Right forelimb (tissue), 1 donor: ENCODE measurements around the gene TBC1D2B.

Source experiments
- DNase-seq: peaks from one replicate; pipeline ENCODE4 v3.0.0-alpha.2; 2018

The TBC1D2B gene

DNA sequence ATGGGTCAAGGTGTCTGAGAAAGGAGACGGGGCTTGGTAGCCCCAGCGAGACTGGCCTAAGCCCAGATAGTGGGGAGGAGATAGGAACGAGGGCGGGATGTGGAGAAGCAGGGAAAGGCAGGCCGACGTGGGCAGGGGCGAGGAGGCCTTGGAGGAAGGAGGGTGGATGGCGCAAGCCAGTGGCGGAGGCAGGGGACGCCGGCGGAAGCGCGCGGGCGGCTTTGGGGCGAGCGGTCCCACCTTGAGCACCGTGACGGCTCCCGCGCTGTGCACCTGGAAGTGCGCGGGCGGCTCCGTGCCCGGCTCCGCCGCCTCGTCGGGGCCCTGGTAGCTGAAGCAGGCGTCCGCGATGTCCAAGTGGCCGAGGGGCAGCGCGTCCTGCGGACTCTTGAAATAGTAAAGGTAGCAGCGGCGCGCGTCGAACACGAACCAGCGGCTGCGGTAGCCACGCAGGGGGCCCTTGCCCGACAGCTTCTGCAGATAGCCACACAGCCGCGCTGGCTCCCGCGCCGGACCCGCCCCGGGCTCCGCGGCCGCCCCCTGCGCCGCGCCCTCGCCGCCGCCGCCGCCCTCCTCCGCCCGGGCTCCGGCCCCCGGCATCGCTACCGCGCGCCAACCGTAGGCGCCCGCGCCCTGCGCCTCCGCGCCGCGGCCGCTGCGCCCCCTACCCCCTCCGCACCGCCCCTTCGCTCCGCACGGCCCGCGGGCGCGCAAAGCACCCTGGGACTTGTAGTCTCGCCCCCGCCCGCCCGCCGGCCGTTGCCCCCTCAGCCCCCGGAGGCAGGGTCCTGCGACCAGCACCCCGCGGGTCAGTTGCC lies at the start of gene TBC1D2B:
Gene TBC1D2B (minus strand): TSS at position 659 of the 818 bp plus-strand sequence. CDS start 59 bp downstream, at position 600.
- DNase-seq: peak; percentile 83

DNA sequence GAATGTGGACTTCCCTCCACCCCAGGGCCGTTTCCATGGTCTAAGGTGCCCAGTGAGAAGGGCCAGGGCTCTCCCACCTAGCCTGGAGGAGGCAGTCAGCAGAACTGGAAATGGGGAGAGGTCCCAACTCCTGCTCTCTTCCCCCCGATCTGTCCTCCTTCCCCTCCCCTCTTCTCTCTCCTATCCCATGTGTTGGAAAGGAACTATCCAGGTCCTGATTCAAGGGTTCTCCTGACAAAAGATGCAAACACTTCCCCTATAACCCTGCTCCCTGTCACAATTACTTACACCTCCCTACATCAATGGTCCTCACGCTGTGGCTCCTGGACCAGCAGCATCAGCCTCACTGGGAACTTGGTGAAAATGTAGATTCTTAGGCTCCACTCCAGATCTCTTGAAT lies 47.8 kb upstream of the TBC1D2B start:
- DNase-seq: no peak

DNA sequence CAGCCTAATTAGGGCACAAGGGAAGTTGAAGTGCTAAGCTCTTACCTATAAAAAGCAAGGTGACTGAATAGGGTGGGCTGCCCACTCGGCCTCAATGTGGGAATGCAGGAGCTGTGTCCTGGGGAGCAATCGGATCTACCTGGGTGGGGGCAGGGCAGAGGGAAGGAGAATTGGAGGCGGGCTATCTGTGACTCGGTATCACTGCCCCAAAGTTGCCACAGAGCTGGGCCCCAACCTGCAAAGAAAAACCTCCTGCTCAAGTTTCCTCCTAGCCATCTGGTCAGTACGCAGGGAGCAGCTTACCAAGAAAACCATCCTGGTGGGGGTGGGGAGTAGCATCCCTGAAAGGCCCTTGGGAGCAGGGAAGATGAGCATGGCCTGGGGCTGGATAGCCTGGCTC lies 43.0 kb upstream of the TBC1D2B start:
- DNase-seq: no peak

DNA sequence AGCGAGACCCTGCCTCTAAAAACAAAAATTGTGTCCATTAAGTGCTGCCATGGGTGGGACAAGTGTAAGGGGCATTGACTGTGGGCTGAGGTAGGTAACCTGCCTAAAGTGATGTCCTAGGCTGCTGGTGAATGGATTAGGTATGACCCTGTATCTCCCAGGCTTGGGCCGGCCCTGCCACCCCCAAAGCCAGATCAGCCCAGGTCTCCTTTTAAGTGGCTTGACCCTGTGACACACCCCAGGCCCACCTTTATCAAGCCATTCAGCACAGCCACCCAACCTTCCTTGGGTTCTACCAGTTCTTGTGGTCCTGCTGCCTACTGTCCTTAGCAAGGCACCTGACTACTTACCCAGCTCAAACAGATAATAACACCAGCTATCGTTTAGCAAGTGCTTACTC lies 35.0 kb upstream of the TBC1D2B start:
- DNase-seq: no peak

DNA sequence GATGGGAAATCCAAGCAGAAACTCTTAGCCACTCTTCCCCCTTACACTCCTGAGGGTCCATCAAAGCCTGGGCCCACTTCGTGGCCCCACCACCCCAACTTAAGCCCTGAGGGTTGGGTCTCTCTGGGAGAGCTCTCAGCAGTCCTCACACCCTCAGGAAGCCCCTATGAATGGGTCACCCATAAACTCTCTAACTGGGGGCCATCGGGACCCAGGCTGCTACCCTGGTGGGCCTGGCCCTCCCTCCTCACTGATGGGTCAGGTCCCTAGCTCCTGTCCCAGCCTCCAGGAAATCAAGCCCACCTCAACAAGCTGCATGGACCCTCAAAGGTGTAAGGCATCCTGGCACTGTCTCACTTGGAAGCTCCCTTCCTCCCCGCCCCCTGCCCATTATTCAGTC lies 34.3 kb upstream of the TBC1D2B start:
- DNase-seq: no peak

DNA sequence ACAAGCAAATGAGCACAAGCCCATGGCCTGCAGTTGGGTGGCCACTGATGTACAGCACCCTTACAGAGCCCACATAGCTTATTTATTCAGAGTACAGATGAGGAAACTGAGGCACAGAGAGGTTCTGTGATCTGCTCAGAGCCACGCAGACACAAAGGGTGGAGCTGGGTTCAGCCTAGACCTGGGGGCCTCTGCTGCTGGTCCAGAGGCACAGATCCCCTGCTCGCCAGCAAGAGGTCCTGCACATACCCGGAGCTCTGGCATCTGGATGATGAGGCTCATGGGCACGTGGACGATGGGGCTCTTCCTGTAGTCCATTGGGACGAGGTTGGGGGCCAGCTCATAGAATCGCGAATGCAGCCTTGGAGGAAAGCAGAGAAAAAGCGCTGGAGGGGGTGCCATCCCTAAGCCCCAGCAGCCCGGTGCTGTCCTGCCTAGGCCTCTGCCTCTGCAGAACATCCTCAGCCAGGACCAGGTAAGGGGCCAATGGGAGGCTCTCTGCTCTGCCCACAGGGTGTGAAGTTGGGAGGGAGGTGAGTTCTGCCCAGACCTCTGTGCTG lies 33.5 kb upstream of the TBC1D2B start:
- no peak for DNase-seq

DNA sequence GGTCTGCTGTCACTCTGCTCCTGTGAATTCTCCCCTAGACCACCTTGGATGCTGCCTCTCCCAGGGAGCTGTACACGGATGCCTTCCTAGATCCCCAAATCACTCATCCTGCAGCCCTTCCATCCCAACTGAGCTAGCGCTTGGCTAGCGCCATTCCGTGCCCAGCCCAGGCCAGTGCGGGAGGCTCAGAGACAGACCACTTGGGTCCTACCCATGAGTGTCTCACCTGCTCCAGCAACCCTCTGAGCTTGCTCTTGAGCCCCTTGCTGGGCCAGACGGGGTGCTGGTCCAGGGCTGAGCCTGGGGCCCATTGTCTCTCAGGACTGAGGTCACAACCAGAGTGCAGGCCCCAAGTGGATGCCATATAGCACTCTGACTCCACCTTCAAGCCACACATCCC lies 32.6 kb upstream of the TBC1D2B start:
- no peak for DNase-seq

DNA sequence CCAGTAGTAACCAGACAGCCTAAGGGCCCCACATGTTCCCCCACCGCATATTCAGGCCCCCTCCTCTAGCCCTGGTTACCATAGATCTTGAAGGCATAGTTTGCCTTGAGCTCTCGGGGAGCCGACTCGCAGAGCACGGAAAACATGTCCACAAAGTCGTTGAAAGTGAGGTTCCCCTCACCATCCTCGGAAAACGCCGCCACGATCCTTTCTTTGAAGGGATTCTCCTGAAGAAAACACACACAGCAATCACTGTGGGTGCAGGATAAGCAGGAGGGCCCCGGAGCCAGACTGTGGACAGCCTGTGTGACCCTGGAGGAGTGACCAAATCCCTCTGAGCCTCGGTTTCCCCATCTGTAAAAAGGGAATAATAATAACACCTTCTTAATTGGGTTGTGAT lies 31.6 kb upstream of the TBC1D2B start:
- no peak for DNase-seq

DNA sequence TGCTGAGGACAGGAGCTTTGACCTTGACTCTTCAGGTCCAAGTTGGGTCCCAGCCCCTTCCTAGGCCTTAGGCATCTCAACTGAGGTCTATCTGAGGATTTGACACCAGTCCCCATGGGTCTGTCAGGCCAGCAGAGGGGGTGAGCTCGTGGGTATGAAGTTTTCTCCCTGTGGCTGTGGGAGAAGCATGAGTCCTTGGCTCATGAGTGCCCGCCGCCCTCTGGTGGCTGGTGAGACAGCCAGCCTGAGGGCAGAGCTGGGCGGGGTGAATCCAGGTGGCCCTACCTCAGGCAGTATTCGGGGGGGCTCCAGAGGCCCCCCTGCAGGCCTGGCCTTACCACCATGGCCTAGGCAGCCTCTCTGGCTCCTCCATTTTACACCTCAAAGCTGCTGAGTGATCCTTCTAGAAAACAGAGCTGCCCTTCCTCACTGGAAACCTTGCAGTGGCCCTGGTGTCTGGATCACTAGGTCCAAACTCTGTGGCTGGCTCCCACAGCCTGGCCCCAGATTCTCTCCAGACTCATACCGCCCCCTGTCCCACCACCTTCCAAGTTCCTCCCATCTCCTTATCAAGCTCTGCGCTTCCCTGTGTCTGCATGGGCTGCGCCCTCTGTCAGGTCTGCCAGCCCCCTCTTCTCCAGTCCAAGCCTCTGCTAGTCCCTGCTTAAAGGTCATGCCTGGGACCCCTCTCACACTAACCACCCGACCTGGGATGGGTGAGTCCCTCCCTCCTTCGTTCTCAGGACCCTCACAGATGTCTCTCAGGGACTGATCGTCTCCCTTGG lies 31.0 kb upstream of the TBC1D2B start:
- peak; percentile 88 for DNase-seq

DNA sequence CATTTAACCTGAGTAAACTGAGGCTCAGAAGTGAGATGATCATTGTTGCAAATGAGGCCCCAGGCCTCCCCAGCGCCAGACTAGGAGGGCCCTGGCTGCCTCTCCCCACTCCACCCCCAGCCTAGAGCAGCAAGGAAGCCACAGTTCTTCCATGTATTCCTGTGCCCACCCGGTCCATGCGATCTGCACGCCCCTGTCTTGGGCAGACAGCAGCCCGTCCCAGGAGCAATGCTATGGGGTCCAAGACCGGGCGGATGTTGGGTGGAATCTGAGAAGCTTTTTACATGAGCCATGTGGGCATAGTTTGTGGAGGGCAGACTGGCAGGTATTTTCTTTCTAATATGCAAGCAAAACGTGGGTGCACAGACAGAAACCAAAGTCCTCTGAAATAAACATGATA lies 30.0 kb upstream of the TBC1D2B start:
- no peak for DNase-seq

DNA sequence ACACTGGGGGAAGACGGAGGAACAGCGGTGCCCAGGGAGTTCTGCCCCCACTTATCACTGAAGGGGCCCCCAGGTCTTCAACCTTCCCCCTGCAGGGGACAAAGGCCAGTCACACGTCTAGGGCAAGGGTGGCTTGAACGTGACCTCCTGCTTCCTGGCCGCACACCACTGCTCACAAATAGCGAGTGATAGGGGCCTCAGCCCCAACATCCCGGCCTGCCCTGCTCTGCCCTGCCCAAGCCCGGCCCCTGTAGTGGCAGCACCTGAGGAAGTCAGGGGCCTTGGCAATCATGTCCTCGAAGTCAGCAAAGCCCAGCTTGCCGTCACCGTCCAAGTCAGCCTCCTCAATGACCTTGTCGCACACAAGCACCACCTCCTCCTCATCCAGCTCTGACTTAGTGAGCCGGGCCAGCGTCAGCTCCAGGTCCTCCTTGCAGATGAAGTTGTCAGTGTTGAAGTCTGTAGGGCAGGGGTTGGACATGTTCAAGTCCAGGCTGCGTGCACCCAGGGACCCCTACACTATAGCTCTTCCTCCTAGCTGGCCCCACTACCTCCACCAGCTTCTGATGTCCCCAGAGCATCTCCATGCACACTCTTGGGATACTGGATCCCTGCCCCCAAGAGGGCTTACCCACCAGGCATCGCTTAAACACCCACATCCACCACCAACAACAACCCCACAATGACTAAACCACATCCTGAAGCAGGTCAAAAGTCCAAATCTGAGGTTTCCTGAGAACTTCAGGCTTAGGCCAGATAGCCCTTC lies 28.1 kb upstream of the TBC1D2B start:
- DNase-seq: peak; percentile 17

DNA sequence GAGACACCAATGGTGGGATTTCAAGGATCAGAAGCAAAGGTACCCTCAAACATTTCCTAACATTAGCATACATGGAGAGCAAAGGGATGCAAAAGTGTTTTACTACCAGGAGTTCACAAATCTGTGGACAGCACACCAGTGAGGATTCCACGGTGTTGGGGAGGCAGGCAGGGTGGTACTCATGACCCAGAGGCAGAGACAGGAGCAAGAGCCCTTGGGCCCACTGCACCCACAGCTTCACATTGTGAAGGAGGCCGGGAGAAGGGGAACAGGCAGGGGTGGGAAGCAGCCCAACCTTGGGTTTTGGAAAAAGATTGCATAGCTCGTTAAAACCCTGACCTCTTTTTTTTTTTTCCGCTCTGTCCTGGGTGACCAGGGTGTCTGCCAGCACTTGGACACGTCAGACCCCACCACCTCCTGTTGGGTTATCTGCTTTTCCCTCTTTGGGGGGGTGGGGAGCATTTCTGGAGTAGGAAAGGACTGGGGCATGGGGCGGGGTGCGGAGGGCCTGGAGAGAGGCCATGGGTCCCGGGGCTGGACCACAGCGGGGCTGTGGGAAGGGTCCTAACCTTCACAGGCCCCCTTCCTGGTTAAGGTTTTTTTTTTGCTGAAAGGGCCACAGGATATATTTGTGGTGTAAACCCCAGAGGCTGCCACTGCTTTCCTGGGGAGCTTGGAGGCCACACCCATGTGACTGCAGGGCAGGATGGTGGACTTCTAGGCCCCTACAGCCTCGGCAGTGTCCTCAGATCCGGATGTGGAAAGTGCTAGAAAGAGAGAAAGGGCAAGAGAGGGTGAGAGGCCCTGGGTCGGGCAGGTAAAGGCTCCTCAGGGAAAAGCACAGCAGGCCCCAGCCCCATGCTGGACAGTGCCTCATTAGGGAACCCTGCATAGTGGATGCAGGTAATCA lies 27.3 kb upstream of the TBC1D2B start:
- peak; percentile 22 for DNase-seq

DNA sequence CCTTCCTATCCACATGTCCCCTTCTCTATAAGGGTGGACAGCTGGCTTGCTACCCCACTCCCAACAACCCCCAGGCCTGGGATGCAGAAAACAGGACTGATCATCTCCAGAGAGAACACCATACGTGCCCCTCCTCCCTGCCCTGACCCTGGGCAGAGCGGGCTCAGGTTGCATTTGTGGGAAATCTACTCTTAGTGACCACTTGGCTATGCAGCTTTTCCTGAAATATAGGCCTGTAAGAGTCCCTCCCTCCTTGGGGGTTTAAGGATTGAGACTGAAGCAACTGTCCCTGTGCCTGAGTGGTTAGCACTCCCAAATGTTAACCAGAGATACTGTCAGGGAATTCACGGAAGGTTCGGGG lies 26.6 kb upstream of the TBC1D2B start:
- DNase-seq: peak; percentile 42

DNA sequence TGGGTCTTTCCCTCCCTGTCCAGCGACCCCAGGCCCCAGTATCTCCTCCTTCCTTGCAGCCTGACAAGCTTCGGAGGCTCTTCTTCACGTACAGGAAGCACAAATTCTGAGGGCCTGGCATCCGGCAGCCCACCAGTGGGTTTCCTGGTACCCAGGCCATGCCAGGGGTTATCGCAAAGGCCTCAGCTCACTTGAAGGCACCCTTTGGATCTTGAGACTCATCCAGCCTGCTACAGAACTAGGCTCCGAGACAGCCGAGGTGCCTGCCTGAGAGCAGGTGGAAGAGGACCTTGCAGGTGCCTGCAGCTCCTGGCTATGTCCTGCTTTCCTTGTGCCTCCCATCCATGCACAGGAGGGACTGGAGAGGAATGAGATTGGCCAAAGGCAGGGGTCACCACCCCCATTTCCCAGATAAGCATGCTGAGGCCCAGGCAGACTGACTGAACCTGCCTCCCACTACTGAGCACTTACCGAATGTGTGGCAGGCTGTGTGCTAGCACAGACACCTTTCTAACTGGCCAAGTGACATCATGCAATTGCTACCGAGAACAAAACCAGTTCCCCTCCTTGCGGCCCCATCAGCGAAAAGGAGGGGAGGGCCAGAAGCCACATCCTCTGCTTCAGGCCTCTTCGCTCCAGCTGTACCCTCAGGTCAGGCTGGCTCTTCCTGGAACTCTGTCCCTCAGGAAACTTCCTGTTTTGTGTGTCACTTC lies 26.1 kb upstream of the TBC1D2B start:
- no peak for DNase-seq

DNA sequence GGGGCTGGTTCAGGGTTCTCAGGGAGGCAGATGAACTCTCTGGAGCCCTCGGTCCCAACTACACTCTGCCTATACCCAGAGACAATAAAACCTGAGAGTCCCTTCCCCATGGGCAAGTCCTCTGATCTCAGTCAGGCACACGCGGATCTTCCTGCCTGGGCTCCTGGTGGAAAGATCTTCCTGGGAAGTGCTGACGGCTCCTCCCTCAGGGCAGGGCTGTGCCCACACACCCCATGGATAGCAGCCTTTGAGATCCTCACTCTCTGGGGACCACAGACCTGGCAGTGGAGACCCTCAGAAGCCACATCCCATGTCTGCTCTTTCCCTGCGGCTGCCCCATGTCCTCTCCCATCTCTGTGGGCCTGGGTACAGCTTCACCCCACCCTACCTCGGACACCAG lies 25.2 kb upstream of the TBC1D2B start:
- peak; percentile 35 for DNase-seq

DNA sequence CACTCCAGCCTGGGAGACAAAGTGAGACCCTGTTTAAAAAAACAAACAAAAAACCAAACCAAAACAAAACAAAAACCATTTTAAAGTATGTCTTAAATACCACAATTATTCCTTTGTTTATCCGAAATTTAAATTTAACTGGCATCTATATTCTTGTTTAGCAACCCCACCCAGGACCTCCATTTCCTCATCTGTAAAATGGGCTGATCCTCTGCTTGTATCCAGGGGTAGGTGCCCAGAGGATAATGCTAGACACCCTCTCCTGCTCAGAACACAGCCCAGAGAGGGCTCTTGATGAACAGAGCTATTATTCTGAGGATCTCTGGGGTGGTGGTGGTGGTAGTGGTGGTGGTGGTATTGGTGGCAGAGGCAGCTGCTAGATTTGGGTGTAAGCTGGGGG lies 24.7 kb upstream of the TBC1D2B start:
- peak; percentile 10 for DNase-seq

DNA sequence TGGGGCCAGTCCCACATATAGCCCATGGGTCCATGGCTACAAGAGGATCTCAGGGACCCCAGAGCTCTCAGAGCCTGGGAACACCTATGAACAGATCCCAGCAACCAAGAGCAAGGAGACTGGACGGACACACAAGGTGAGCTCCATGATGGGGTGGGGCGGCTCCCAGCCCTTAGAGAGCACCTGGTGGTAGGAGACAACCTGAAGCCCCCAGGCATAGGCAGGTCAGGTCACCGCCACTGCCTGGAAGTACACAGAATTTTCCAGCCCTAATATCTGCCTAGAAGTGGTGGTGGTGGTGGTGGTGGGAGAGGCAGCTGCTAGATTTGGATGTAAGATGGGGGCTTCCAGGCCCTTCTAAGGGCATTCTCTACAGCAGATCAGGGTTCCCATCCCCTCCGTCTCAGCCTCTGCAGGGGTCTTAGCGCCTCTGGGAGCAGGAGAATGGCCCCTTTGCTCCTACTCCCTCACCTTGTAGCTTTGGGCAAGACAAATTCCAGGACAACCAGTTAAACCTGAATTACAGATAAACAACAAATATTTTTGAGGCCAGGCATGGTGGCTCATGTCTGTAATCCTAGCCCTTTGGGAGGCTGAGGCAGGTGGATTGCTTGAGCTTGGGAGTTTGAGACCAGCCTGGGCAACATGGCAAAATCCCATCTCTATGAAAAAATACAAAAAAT lies 24.1 kb upstream of the TBC1D2B start:
- DNase-seq: no peak

DNA sequence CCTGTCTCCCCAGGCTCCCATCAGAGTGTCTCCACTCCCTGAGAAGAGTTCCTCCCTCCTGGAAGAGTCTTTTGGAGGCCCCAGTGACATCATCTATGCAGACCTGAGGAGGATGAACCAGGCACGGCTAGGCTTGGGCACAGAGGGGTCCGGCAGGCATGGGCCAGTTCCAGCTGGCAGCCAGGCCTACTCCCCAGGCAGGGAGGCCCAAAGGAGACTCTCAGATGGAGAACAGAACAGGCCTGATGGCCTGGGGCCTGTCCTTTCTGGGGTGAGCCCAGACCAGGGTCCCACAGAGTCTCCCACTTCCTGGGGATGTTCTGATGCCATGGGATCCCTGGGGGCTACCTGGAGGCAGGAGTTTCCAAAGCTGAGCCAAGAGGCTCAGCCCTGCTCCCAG lies 23.4 kb upstream of the TBC1D2B start:
- no peak for DNase-seq

DNA sequence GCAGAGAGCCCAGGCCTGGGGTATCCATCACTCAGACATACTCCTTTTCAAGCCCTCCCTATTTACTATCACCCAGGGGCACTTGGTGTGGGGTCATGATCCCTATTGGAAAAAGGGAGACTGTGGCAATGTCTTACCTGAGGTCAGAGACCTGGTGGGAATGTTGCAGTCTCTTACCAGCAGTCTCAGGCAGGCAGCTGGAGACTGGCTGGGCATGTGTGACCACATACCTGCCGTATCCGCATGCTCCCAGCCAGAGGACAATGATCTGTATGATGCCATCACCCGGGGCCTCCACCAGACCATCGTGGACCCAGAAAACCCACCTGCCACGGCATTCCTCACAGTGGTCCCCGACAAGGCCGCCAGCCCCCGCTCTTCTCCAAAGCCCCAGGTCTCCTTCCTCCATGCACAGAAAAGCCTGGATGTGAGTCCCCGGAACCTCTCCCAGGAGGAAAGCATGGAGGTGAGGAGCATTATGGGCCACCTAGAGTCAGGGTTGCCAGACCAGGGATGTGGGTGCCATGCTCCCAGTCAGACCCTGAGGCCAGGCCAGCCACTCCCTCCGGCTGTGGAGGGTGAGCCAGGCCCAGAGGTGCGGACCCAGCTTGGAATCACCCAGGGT lies 20.7 kb upstream of the TBC1D2B start:
- DNase-seq: no peak

DNA sequence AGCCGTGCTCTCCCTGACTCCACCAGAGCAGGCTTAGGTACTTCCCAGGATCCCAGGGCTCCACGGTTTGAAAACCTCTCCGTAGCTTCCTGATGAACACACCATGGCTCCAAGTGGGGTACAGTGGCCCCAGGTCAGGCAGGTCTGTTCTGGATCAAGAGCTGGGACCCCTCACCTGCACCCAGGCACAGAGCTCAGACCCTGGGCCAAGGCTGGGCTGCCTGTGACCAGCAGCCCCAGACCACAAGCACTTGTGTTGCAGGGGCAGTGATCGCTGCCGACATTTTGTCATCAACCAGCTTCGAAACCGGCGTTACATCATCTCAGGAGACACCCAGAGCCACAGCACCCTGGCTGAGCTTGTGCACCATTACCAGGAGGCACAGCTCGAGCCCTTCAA lies 20.2 kb upstream of the TBC1D2B start:
- DNase-seq: no peak
